SW 1271 (cell line): ENCODE measurements around the gene ANKRD39.

Source experiments
- DNase-seq, 2 experiments: peaks; one replicate each; lab custom pipeline; 2025; lab: John Stamatoyannopoulos, UW

Gene ANKRD39

DNA sequence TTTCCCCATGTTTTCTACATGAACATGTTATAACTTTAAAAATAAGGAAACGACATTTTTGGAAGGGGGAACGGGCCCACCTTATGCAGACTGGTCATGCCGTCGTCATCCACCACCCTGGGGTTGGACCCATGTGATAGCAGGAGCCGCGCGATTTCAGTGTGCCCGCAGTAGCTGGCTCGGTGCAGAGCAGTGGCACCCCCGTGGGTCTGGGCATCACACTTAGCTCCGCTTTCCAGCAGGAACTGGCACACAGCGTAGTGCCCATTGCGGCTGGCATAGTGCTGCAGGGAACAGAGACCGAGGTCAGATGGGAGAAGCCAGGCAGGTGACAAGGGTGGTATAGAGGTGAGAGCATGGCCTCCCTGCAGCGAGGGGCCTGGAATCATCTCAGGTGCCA, 4.5 kb downstream of the ANKRD39 start:
- DNase-seq = no peak

DNA sequence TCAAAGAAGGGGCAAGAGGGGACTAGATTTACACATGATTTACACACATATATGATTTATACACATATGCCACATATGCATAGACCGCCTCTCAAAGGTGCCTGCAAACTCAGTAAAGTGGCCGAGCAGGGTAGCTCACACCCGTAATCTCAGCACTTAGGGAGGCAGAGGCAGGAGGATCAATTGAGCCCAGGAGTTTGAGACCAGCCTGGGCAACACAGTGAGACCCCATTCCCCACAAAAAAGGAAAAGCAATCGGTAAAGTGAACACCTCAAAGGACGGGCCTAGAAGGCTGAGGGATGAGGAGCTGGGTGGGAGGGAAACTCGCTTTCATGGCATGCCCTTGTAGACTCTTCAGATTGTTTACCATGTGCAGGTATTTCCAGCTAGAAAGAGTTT, 5.1 kb downstream of the ANKRD39 start:
- no peak for DNase-seq

DNA sequence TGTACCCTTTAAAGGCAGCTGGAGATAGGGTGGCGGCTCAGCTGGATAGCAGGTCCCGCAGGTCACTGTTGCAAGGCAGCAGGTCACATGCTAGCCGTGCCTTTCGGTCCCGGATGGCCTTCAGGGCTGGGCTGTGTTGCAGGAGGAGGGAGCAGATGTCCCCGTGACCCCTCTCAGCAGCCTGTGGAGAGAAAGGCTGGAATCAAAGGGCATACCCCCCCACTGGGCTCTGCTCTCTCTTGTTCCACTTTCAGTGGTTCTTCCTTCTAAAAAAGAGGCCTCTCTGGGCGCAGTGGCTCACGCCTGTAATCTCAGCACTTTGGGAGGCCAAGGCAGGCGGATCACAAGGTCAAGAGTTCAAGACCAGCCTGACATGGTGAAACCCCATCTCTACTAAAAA, 9.6 kb downstream of the ANKRD39 start:
- DNase-seq = no peak

DNA sequence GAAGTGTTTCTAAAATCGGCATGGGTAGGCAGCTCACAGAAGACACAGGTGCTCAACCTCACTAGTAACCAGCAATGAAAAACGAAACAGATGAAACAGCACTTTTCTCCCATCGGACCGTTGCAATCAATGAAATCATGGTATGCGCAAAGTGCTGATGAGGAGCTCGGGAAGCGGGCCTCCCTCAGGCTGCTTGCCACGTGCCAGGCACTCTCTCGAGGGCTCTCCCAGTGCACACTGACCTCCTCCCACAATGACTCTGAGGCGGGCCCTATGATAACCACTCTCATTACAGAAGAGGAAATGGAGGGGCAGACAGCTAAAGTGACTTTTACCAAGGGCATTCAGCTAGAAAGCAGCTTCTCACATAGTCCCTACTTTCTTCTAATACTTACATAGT, 10.2 kb downstream of the ANKRD39 start:
- DNase-seq = no peak

DNA sequence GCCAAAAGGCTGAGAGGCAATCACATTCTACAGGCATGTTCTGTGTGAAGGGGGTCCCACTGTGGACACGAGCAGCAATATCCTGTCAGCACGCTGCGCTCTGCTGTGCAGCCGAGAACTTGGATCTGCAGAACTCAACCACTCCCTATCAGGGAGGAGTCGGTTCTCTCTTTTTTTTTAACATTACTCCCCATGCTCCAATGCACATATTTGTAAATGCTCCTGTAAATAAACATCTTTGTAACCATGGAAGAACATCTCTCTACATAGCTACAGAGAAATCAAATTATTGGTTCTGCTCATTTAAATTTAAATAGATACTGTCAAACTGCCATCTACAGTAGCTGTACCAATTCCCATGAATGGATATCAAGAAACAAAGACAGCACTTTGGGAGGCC, 11.0 kb downstream of the ANKRD39 start:
- no peak for DNase-seq

DNA sequence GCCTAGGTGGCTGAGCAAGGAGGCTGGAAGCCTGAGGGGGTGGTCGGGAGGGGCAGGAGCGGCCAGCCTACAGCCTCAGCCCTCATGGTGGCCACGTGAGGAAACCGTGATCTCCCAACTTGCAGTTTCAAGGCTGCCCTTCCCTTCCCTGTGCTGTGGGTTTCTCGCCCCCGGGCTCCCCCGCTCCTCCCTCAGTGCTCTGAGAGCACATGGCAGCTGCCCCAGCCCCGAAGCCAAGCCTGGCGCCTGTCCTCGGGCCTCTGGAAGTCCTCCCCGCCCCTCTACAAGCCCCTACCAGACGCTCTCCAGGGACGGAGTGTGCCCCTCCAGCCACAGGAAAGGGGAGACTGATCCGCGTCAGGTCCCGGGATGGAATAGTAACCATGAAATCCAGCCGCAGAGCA, 13.4 kb downstream of the ANKRD39 start:
- DNase-seq = no peak

DNA sequence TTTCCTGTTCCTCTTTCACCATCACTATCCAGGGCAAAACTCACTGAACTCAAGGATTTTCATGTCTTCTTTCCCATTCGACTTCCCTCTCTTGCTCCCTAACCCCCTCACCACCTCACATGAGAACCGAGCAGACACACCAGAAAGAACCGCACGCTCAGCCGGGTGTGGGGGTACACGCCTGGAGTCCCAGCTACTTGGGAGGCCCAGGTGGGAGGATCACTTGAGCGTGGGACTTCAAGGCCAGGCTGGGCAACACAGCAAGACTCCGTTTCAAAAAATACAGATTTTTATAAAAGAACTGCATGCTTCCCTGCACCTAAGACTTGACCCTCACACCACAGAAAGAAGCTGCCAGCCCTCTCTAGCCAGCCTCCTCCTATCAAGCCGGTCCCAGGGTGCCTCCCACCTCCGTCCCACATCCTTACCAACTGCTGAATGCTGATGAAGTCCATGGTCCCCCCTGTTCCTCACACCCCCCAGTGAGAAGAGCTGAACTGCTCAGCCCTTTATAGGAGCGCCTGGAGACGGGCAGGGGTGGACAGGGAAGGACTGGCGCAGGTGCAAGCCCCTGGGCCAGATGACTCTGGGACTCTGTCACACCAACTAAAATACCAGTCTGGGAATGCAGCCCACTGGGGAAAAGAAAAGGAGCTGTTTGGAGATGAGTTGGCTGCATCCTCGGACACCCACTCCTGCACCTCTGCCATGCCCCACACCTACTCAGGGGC, 14.1 kb downstream of the ANKRD39 start, which contains the start of gene ANKRD23:
ANKRD23 (minus strand) TSS at position 484 of the 731 bp plus-strand sequence; CDS start at position 455, 29 bp downstream.
- DNase-seq = no peak

DNA sequence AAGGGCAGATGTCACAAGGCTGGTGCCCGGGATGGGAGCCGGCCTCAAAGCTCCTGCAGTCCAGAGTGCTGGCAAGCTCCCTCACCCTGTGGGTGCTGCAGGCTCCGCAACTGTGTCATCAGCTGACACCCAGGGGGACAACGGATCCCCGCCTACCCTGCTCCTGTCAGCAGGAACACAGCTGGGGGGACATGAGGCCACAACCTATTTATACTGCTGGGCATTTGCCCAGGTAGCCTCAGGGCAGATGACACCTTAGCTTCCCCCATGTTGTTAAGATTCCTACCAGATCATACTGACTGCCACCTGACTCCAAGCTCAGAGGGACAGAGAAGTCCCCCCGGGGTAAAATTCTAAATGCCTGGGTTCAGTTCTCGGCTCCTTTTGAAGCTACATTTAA, 15.2 kb downstream of the ANKRD39 start:
- DNase-seq = no peak

DNA sequence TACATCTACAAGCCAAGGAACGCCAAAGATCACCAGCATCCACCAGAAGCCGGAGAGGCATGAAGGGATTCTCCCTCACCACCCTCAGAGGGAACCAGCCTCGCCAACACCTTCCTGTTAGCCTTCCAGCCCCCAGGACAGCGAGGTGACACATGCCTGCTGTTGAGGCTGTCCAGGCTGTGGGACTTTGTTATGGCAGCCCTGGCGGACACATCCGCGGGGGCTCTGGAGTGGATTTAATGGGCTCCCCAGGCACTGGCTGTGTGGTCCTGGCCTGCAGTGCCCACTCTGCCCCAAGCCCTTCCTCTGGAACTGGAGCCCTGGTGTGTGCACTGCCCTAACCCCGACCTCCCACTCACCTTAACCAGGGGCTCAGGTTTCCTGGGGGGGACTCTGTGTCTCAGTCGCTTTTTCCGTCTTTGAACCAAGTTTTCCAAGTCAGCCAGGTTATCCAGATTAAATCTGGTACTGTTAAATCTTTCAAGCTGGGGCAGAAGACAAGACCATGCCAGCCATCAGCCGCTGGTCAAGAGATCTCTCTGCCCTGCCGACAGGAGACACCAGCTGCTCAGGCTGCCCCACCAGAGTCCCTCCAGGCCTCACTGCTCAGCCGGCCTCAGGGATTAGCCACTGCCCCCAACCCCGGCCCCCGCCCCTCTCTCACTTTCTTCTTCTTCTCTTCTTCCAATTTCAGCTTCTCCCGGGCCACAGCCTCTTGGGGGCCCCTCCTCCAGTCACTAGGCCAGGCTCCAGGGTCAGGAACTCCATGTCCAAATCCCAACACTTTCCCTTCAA, 15.9 kb downstream of the ANKRD39 start:
- no peak for DNase-seq

DNA sequence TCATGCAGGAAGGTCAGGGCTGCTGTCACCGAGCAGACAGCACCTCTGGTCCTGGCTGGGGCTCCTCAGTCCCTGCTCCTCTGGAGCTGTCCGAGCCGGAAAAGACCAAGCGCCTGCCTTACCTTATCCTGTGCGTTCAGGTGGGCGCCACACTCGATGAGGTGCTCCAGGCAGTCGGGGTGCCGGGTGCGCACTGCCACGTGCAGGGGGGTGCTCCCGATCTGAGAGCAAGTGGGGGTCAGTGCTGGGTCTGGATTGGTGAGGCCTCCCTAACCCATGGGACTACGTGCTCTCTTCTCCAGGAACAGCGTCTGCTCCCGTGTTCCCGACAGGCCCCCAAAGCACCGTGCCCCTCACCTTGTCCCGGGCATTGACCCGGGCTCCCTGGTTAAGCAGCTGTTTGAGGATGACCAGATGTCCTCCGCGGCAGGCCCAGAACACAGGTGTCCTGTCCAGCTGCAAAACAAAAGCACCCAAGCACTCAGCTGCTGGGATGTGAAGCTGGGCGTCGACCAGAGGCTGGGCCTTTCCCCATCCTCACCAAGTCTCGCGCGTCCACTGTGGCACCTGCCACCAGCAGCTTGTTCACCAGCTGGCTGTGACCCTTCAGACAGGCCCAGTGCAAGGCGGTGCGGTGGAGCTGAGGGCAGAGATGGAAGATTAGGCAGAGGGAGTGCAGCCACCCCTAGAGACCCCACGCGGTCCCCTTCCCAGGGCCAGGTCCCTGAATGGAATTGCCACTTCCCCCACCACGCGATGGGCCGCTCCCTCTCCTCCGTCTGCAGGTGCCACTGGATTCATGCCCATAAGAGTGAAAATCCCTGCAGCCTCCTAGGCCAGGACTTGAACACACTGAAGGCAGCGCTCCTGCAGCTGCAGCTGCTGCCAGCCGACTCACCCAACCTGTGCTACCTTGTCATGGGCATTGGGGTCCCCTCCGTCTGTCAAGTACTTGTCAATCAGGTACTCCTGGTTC, 17.7 kb downstream of the ANKRD39 start:
- no peak for DNase-seq

DNA sequence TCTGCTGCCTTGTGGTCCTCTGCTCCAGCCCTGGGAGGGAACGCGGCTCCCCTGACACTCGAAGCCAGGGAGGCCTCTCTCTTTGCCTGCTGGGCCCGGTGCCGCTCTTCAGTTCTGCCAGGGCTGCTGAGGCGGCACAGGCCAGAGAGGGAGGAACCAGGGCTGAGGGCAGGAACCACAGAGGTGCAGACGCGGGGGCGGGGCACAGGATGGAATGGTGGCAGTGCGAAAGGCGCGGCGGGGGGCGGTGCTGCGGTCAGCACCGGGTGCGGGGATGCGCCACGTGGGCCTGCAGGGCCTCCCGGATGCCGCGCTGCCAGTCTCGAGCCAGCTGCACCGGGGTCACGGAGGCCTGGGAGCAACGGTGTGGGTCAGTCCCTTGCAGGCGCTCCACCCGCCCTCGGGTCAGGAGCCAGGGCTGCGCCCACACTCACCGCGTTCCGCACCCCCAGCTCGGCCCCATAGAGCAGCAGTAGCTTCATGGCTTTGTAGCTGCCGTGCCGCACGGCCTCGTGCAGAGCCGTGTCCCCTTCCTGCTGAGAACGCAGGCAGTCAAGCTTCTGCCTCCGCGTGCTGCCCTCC, 18.4 kb downstream of the ANKRD39 start:
- no peak for DNase-seq

DNA sequence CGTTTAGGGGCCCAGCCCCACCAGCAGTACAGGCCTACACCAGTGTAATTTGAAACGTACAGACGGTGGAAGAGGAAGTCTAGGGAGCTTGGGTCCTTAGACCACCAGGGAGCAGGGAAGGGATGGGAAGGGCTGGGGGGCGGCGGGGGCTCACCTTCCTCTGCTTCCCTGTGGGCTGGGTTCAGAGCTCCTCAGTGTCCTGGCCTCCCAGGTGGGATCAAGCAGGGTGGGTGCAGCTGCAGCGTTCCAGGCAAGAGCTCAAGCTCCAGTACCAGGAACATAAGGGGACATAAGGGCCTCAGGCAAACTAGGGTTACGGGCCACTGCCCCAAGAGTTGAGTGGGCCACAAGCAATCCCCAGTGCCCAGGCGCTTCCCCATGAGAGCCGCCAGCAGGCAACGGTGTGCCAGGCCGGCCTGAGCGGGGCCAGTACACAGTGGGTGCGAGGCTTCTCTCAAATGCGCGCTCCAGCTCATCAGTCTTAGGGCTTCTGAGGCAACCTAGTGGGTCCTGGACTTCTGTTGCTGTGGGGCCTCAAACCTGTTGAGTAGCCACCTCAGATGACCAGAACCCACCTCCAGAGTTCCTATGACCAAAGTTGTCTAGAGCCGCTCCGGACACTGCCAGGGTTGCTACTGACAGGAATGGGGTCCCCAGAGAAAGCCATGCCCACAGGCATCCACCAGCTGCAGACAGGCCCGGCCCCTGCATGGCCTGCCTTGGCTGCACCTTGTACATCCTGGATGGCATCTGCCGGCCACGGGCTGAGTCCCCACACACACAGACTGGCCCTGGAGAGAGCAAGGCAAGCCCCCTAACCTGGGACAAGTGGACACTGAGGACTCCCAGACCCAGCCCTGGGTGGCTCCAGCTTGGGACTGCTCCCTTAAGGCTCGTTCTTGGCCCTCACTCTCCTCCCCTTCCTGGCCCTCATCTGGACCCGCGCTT, 19.2 kb downstream of the ANKRD39 start:
- DNase-seq = no peak

DNA sequence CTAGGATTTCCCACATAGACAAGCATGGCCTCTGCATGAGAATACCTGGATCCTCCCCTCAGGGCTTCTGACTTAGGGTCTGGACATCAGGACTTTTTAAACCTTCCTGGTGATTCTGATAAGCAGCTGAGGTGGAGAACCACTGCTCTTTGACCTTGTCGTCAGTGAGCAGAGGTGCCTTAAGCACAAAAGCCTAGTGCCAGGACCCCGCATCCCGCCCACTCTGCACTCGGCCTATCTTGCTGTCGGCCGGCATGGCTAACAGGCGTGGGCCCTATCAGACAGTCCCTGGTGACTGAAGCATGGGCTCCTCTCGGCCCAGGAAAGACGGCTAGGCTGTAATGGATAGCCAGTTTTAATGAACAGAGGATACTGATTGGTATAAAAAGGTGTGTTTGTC, 20.2 kb downstream of the ANKRD39 start:
- no peak for DNase-seq

DNA sequence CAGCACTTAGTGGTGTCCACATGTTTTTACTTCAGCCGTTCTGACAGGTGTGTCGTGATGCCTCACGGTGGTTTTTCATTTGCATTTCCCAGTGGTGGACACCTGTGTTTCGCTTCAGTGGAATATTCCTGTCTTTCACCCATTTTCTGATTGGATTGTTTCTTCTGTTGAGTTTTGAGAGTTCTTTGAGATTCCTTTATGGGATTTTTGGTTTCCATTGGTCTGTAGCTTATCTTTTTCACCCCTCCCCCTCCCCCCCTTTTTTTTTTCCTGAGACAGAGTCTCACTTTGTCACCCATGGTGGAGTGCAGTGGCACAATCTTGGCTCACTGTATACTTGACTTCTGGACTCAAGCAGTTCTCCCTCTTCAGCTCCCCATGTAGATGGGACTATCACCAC, 22.0 kb downstream of the ANKRD39 start:
- no peak for DNase-seq

DNA sequence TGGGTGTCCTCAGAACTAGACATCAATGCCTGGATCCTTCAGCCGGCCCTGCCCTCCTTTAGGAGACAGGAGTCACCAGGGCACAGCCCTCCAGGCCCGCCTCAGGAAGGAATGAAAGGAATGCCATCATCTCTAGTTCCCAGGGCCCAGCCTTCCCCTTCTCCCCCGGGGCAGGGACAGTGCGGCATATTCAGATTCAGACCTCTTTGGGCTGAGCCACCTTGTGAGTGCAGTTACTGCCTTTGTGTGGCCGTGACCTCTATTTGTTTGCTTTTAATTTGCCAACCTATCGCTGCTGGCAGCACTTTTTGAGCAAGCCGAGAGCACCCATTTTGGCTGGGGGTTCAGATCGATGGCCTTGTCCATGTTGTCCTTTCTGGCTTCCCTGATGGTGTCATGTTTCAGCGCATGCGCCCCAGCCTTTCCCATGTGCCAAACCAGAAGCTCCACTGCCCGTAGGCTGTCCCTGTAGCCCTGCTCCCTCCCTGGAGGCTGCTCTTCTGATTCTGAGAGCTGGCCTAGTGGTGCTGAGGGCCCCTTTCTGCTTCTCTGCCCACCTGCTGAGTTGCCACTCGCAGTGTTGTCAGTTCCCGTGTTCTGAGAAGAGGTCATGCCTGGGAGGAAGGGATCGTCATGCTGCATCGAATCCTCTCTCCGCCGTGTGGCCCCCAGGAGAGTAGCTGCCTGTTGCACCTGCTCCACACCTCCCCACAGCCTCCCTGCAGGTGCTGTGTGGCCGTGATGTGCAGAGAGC, 24.9 kb downstream of the ANKRD39 start:
- DNase-seq = no peak

DNA sequence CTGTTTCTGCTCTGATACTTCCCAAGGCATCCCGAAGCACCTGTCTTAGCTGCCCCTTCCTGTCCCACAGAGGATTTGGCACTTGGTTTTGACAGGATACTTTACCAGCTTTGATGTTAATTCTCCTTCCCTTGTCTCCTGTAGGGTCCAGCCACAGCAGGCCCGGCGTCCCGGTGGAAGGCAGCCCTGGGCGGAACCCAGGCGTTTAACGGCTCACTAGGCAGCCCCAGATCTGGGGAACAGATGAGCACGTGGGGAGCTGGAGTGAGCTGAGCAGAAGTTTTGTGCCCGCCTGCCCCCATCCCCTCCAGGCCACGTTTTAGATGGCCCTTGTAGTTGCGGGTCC, 25.4 kb downstream of the ANKRD39 start:
- no peak for DNase-seq

DNA sequence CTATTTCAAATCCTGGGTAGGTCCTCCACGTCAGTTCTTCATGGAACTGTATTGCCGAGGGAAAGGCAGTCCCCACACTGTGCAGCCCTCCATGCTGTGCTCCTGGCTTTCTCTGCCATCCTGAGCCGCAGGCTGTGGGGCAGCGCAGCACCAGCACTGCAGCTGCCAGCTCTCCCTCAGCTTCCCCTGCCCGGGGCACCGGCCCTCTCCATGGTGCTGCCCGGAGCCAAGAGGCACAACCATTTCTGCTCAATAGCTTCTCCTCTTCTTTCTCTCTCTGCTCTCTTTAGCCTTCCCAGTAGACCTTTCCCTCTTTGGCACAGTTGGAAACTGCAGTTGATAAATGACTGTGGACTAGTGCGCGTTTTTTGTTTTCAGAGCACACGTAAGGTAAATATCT, 26.1 kb downstream of the ANKRD39 start:
- no peak for DNase-seq

DNA sequence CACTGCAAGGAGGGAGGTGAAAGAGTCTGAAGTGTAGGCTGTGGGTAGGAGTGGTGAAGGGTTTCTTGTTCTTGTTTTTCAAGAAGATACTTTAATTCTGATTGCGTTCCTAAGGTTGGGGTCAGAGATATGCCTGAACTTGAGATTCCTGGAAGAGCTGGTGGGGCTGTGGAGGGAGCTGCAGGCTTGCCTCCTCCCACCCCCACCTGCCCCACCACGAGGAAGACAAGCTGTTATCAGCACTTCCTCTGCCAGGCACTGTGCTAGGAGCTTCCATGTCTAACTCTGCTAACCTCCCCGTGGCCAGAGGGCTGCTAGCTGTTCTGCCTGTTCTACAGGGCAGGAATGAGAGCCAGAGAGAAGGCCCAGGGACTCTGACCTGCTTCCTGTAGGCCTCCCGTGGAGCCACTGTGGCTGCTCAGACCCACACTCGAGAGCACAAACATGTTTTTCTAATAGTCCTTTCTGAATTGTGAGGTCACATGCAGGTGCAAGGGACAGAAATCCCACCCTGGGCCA, 27.7 kb downstream of the ANKRD39 start:
- DNase-seq = no peak

DNA sequence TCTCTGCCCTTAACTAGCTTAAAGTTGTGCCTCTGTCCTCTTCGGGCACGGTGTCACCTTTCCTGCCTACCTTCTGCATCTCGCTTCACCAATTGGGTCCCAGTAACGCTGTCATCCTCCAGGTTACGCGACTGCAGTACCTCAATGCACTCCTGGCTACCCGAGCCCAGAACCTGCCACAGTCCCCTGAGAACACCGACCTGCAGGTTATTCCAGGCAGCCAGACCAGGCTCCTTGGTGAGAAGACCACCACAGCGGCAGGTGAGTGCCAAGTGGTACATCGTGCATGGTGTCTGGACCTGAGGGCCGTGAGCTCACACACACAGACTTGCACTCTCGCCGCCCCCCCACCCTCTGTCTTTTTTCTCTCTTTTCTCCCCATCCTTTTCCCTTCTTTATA, 28.9 kb downstream of the ANKRD39 start:
- DNase-seq = no peak

DNA sequence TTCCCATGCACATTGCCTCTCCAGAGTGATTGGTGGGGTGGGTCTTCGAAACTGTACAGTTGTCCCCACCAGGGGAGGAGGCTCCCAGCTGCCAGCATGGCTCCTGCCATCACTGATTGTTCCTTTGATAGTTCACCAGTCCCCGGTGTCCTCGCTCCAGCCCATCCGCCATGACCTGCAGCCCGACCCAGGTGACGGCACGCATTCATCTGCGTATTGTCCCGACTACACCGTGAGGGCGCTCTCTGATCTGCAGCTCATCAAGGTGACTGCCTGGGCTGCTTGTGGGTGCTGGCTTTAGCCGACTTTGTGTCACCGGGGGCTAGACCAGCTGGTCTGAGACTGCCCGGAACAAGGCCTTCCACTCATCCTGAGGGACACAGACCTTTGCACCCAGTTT, 29.4 kb downstream of the ANKRD39 start:
- DNase-seq = no peak
